Ecto neural progenitor cell (in vitro differentiated cells): Measurements from ENCODE around the gene KLRC4.
"Not testable (repeated sequence)": the region's sequence is repeated elsewhere in the genome, so short reads cannot be mapped to it uniquely, and the experiment has no call there.

Experiments used
- DNase-seq: peaks from one replicate; pipeline ENCODE4 v3.0.0-alpha.2; 2018; ENCODE audit warnings: low spot score

KLRC4 gene

DNA sequence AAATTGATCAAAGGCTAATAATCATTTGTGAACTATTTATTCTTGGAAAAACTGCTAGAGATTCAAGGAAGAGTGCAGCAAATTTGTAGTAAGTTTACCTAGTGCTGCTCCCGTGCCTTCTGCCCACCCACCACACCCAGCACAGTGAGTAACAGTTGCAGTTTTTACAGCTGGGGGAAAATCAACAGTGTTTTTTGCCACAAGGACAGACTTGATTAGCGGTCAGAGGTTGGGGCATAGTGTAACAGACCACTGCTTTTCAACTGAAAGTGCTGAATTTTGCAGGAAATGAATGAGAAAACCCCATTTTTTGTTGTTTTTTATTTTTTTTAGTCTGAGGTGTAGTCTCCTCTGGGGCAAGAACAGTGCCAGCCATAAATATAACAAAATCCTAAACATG, 12.3 kb downstream of the KLRC4 start:
- DNase-seq, result no peak

DNA sequence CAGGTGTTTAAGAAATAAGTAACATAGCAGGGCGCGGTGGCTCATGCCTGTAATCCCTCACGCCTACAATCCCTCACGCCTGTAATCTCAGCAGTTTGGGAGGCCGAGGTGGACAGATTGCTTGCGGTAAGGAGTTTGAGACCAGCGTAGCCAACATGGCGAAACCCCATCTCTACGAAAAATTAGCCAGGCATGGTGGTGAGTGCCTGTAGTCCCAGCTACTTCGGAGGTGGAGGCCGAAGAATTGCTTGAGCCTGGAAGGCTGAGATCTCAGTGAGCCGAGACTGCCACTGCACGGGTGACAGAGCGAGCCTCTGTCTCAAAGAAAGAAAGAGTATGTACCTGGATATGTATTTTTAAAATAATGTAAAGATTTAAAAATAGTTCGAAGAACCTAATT, 13.4 kb downstream of the KLRC4 start:
- DNase-seq, result not testable (repeated sequence)

DNA sequence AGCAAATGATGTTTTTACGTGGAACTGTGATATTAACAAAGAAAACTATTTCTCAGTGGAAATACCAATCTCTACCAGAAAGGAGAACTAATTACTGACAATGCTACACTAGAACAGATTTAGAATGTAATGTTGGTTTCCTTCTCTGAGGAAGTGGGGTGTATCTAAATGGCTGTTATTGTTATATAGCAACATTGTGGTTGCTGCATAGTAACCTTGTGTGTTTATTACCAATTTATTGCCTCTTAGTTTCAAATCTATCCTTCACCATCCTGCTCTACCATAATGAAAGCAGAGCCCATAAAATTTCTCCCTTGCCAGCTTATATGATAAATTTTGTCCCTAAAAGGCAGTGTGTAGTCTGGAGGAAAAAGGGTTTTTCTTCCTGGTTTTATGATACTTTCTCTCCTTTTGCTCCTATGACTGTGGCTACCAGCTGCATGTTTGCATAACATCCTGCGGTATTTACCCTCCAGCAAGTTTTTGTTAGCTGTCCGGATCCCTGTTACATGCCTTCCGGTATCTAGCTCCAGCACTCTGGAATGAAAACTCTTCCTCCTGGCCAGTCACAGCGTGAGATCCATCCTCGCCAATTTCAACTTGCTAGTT, 14.1 kb downstream of the KLRC4 start:
- no peak for DNase-seq

DNA sequence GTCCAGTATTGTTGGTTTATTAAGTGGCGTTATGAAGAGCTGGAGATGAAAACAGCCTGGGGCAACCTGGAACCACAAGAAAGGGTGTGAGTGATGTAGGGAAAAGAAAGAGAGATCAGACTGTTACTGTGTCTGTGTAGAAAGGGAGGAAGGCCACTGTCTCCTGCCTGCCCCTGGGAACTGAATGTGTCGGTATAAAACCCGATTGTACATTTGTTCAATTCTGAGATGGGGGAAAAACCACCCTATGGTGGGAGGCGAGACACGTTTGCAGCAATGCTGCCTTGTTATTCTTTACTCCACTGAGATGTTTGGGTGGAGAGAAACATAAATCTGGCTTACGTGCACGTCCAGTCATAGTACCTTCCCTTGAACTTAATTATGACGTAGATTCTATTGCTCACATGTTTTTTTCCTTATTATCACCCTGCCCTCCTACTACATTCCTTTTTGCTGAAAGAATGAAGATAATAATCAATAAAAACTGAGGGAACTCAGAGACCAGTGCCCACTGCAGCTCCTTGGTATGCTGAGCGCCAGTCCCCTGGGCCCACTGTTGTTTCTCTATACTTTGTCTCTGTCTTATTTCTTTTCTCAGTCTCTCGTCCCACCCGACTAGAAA, 14.9 kb downstream of the KLRC4 start:
- not testable (repeated sequence) for DNase-seq

DNA sequence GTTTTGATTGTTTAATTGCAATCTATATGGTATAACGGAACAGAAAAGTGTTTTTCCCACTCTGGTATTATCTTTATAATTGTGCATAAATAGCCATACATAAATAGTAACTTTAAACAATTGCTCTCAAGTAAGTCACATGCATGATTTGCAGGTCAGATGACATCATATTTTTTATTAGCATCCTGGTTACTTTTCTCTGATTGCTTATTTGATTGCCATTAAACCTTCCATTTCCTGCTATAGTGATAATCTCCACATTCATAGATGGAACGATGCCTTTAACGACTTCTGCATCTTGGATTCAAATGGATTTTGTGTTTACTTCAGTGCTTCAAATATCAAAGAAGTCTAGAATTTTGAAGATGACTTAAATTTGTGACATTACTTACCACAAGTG, 16.3 kb downstream of the KLRC4 start:
- DNase-seq, result no peak

DNA sequence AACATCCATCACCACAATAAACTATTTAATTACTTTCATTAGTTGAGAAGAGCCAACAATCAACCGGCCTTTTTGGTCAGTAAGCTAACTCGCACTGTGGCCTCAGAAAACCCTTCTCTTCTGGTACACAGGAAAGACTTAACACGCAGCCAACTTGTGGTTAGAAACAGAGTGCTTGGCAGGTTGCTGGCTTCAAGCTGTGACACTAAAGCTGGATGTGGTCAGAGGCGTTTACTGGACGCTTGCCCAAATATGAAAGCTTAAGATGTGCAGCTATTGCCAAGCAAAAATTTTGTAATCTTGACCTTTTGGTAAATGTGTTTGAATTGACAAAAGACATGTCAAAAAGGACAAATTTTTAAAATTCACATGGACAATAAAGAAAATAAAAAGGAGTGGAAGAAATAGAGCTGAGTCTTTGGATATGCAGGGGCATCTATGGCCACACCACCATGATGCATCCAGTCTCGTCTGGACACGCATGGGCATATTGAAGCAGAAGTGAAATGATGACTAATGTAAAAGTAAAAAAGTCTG, 17.1 kb downstream of the KLRC4 start:
- no peak for DNase-seq

DNA sequence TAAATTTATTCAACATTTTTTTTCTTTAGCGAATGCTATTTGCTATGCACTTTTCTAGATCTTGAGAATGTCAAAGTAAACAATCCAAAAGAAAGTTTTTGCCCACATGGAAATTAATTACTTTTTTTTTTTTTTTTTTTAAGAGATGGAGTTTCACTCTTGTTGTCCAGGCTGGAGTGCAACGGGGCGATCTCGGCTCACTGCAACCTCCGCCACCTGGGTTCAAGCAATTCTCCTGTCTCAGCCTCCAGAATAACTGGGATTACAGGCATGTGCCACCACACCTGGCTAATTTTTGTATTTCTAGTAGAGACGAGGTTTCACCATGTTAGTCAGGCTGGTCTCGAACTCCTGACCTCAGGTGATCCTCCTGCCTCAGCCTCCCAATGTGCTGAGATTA, 18.6 kb downstream of the KLRC4 start:
- not testable (repeated sequence) for DNase-seq

DNA sequence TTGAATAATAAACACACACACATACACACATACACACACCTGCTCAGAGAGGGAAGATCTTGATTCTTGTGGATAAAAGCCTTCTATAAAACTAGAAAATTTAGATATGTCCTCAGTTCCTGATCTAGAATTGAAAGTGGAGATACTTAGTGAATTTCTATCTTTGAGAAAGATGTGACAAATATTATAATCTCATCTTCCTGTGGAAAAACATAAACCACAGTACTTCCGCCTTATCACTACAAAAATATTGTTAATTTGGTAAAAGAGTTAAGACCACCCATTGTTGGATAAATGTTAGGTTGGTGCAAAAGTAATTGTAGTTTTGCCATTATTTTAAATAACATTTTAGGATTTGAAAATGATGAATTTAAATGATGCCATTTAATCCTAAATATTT, 19.7 kb downstream of the KLRC4 start, which contains the start of gene KLRK1:
Gene KLRK1 (minus strand): TSS at position 138 of the 400 bp plus-strand sequence. CDS start 1,231 bp downstream, outside the sequence.
- no peak for DNase-seq

DNA sequence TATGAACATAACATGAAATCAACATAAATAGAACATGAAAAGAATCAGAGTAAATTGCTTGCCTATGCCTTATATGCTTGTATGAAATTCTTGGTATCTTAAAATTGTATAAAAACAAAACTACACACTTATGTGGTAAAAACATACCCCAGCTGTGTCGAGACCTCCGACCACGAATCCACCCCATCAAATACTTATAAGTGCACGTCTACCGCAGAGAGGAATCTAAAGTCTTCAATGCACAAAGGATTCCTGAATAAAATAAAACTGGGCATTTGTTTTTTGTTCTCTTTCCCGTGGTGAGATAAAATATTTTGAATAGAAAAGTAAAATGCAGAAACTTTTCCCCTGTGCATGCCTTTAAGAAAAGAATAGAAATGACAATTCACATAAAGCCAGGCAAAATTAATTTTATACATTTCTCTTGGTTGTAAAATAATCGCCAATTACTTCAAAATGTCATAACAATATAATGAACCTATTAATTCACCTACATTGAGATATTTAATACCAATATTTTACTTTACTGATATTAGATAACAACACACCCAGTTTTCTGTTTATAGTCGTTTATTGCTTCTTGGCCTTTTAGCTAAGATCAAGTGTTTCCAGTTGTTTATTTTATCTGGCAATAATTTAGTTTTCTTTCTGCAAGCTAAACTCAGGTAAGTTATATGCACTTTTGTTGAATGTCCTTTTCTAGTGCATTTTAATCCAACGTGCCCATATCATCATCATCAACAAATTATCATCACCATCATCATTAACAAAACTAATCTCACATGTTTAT, 20.7 kb downstream of the KLRC4 start:
- no peak for DNase-seq

DNA sequence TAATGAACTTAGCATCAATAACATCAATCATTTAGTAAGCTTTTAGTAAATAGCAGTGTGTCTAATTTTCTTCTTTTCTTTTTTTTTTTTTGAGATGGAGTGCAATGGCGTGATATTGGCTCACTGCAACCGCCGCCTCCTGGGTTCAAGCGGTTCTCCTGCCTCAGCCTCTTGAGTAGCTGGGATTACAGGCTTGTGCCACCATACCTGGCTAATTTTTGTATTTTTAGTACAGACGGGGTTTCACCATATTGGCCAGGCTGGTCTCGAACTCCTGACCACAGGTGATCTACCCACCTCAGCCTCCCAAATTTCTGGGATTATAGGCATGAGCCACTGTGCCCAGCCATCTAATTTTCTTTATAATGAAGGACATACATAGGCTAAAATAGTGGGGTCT, 22.1 kb downstream of the KLRC4 start:
- not testable (repeated sequence) for DNase-seq

DNA sequence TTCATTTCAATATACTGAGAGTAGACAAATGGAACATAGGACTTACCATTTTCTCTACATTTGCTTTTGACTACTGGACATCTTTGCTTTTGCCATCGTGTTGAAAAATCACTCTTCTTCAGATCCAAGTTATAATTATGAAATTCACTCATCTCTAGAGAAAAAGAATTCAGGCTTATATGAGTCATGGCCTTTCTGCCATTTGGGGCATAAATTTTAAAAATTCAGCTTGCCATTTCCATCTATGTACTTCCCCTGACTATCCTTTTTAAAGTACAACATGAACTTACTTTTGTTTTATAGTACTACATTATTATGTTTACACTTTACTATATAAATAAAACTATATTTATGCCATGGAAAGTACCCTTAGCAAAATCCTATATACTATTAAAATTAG, 22.7 kb downstream of the KLRC4 start:
- DNase-seq, result no peak

DNA sequence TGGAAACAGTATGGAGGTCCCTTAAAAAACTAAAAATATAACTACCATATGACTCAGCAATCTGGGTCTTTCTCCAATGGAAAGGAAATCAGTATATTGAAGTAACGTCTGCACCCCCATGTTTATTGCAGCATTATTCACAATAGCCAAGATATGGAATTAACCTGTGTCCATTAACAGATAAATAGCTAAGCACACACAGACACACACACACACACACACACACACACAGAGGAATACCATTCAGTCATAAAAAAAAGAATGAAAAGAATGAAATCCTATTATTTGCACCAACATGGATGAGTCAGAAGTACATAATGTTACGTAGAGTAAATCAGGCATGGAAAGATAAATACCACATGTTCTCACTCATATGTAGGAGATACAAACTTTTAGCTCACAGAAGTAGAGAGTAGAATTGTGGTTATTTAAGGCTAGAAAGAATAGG, 24.4 kb downstream of the KLRC4 start:
- no peak for DNase-seq

DNA sequence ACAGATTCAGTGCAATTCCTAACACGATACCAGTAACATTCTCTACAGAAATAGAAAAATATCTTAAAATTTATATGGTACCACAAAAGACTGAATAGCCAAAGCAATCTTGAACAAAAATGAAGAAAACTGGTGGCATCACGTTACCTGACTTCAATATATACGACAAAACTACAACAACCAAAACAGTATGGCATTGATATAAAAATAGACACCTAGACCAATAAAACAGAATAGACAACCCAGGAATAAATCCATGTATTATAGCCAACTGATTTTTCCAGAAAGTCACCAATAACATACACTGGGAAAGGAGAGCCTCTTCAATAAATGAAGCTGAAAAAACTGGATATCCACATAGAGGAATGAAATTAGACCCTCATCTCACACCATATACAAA, 25.4 kb downstream of the KLRC4 start:
- no peak for DNase-seq

DNA sequence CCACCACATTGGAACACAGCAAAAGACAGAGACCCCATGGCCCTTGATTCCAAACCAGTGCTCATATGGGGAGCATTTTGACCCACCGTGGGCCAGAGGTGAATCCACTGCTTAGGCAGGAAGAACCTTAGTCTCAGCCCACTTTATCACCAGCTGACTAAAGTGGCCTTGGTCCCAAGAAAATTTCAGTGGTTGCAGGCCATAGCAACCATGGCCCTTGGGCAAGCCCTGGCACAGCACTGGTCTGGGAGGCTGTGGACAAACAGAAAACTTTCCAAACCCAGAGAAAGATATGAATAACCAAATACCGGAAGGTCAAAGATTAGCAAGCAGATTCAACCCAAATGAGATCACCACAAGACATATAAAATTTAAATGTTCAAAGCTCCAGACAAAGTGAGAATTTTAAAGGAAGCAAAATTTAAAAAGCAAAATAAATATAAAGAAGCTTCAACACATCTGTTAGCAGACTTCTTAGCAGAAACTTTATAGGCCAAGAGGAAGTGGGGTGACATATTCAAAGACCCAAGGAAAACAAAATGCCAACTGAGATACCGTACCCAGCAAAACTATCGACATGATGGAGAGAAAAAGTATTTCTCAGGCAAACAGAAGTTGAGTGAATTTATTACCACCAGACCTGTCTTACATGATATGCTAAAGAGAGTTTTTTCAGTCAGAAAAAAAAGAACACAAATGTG, 27.5 kb downstream of the KLRC4 start:
- DNase-seq, result no peak

DNA sequence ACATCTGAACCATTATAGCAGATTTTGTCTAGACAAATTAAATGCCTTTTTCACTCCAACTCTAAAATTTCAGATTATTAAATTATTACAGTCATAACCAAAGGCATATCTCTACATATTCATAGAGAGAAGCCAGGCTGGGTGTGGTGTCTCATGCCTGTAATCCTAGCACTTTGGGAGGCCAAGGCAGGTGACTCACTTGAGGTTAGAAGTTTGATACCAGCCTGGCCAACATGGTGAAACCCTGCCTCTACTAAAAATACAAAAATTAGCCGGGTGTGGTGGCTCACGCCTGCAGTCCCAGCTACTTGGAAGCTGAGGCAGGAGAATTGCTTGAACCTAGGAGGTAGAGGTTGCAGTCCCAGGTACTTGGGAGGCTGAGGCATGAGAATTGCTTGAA, 30.8 kb downstream of the KLRC4 start:
- DNase-seq, result not testable (repeated sequence)

DNA sequence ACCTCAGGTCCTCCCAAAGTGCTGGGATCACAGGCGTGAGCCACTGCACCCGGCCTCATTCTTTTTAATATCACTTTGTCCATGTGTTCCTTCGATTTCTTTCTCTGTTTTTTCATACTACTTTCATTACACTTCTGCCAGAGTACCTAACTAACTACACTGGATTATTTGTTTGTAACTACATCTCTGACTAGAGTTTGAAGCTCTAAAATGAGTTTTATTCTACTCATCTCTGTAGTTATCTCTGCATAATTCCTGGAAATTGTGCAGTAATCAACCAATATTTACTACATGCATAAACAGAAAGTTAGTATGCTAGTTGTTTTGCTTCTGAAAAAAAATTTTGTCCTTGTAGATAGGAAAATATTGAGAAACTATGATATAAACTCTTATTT, 34.9 kb downstream of the KLRC4 start:
- no peak for DNase-seq

DNA sequence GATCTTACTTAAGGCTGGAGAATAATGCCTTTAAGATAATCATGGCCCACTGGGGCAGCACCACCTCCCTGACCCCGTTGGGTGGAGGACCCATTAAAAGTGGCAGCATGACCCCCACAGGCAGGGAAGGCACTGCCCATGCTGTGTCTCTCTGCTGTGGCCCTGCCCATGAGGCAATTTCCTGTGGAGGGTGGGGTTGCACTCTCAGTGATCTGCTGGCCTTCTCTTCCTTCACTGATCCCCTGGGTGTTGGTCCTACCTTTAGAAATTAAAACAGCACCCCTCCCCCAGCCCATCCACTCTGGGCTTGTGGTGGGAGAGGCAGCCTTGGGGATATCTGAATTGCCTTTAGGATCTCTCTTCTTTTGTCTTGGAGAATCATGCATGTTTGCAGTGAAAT, 37.0 kb downstream of the KLRC4 start:
- DNase-seq, result no peak

DNA sequence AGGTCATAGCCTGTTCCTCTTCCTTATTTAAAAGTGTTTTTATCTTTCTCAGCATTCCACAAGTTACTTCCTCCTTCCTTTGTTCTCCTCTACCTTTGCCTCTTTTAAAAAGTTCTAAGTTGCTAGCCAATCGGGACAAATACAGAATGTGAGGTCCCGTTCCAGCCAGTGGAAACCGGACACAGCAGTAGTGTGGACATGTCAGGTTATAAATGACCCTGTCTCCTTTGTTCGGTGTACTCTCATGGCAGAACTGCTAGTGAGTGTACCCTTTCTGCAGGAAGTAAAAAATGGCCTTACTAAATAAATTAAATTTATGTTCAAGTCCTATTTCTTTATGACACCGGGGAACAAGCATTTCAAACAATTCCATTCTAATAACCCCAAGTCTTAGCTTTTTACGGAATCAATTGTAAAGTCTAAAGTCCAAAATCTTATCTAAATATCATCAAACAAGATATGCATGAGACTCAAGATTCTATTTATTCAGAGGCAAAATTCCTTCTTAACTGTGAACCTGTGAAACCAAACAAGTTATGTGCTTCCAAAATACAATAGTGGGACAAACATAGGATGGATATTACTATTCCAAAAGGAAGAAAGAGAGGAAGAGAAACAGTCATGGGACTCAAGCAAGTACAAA, 37.5 kb downstream of the KLRC4 start:
- DNase-seq, result not testable (repeated sequence)

DNA sequence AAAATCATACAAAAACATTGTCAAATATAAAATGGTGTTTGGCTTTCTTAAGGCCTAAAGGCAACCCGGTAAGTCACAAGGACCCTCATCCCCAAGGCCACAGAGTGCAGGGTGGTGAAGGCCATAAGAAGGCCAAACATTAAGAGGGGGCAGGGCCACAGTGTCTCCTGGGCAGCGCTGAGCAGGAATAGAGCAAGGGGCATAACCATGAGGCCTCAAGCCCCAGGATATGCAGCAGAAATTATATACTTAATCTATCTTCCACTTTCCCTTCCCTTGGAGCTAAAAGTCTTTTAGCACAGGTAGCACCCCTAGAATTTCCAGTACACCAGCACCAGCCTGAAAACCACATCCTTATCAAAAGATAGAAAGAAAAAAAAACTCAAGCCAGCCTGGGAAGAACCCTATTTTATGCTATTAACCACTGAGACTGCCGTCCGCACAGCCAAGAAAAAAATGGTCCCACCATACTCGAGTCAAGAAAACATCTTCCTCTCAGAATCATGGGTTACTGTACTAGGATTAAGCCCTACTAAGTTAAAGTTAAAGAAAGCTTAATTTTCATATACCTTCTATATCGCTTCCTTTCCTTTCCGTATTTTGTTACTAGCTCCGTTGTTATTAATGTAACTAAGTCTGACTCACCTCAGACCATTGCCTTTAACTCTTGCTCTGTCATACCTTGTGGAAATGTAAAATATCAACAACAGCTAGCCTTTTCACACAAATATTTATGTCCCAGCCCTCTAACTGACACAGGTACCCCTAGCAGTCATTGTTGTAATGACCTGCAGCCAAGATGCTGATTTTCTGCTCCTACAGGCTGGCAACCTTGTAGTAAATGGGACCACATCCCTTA, 39.8 kb downstream of the KLRC4 start:
- no peak for DNase-seq

DNA sequence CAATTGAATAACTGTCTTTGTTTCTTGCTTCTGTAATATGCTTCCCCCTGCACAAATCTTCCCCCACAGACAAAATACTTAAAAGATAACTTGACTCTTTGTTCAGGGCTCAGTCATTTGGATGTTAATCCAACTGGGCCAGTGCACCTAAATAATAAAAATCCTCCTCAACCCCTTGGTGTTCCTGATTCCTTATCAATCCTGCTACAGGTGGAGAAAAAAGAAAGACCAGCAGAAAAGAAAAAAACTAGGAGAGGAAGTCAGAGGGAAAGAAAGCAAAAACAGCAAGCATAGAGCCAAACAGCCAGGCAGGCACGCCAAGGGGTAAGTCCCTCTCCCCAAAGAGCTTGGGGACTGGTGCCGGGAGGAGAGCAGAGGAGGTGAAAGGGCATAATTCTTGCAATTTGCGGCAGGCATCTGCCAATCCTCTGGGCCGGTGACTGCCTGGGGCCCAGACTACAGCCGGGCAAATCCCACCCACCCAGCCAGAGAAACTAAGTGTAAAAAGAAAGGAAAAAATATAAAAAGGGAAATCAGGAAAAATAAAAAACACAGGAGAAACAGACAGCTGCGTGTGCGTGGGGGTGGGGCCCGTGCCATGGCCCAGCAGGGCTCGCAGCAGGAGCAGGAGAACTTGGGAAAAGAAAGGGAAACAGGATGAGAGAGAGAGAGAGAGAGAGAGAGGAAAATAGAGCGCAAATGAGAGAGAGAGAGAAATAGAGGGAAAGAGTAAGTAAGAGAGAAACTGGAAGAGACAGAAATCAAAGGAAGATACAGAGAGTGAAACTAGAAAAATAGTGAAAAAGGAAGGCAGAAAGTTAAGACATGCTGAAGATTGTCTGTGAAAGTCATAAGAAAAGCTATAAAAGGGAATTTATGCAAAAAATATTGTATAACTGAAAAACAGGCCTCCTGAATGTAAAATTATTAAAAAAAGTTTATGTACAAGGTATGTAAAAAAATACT, 41.1 kb downstream of the KLRC4 start:
- DNase-seq, result no peak
